Activated T-helper 17 cell treated with anti-CD3 and anti-CD28 coated beads, Interleukin-2, amount 50 U/mL, for 72 hours (primary cell): ENCODE results near the gene TMEM109. TPM values are rescaled to one million over a fixed set of nuclear protein-coding genes. Genes with fewer than 3 reads are reported as not detected.

Experiments
- ATAC-seq: fragments of 150-1000 bp; cut with Tn5 transposase; replicated peaks from 2 replicates; pipeline ENCODE4 v1.10.0; 2021; ENCODE audit warnings: mild to moderate bottlenecking, moderate library complexity
- H3K27ac Mint-ChIP-seq: one replicate; pipeline ENCODE4 v1.8.0; 2022; ENCODE audit warnings: mixed read lengths
- H3K27me3 Mint-ChIP-seq: one replicate; pipeline ENCODE4 v1.8.0; 2022; ENCODE audit warnings: mixed read lengths
- H3K36me3 Mint-ChIP-seq: one replicate; pipeline ENCODE4 v1.8.0; 2022; ENCODE audit warnings: low read depth, mild to moderate bottlenecking, mixed read lengths
- H3K4me1 Mint-ChIP-seq: one replicate; pipeline ENCODE4 v1.8.0; 2022; ENCODE audit warnings: mixed read lengths
- H3K4me3 Mint-ChIP-seq: one replicate; pipeline ENCODE4 v1.8.0; 2022; ENCODE audit warnings: mild to moderate bottlenecking, mixed read lengths
- H3K9me3 Mint-ChIP-seq: one replicate; pipeline ENCODE4 v1.8.0; 2022; ENCODE audit warnings: mixed read lengths
- total RNA-seq, 2 donors: library from RNA; stranded (reverse); gene quantifications; one replicate each; pipeline ENCODE4 v1.2.3, GENCODE V29; 2022

The TMEM109 gene
- total RNA-seq, 2 donors from 2014 or later: 42.8 to 99.7 TPM

- H3K27me3 Mint-ChIP-seq: peaks cover 3% of the 10 kb centered on the region
- H3K9me3 Mint-ChIP-seq: no peaks in the 10 kb centered on the region
- no peak for ATAC-seq
- H3K27ac Mint-ChIP-seq: no peak overlapping the region
- H3K36me3 Mint-ChIP-seq: no peaks in the 10 kb centered on the region
- H3K4me3 Mint-ChIP-seq: no peak overlapping the region
- no peaks in the 10 kb centered on the region for H3K4me1 Mint-ChIP-seq
Measured at GRCh38 chr11:60934124-60934789, 20.3 kb downstream of the TMEM109 start.

- Mint-ChIP-seq H3K36me3 (no peaks in the 10 kb centered on the region), H3K9me3 (no peaks in the 10 kb centered on the region), H3K27me3 (peaks cover 3% of the 10 kb centered on the region), H3K4me1 (no peaks in the 10 kb centered on the region), H3K4me3 (no peak overlapping the region), H3K27ac (no peak overlapping the region)
- no peak for ATAC-seq
Measured at GRCh38 chr11:60934790-60935605, 21.0 kb downstream of the TMEM109 start.

GRCh38 chr11:60935676-60936442, 21.9 kb downstream of the TMEM109 start:
- Mint-ChIP-seq H3K27me3 (peaks cover 3% of the 10 kb centered on the region), H3K9me3 (no peaks in the 10 kb centered on the region), H3K36me3 (no peaks in the 10 kb centered on the region), H3K4me1 (no peaks in the 10 kb centered on the region), H3K4me3 (no peak overlapping the region), H3K27ac (no peak overlapping the region)
- no peak for ATAC-seq

GRCh38 chr11:60936467-60937143, 22.6 kb downstream of the TMEM109 start:
- Mint-ChIP-seq H3K4me3 (no peak overlapping the region), H3K9me3 (no peaks in the 10 kb centered on the region), H3K27me3 (peaks cover 3% of the 10 kb centered on the region), H3K36me3 (no peaks in the 10 kb centered on the region), H3K4me1 (no peaks in the 10 kb centered on the region), H3K27ac (no peak overlapping the region)
- no peak for ATAC-seq

GRCh38 chr11:60937144-60937527, 23.2 kb downstream of the TMEM109 start:
- Mint-ChIP-seq H3K9me3 (no peaks in the 10 kb centered on the region), H3K36me3 (no peaks in the 10 kb centered on the region), H3K27me3 (peaks cover 3% of the 10 kb centered on the region), H3K4me1 (no peaks in the 10 kb centered on the region), H3K27ac (no peak overlapping the region), H3K4me3 (no peak overlapping the region)
- ATAC-seq: no peak

- no peak overlapping the region for H3K4me3 Mint-ChIP-seq
- H3K4me1 Mint-ChIP-seq: no peaks in the 10 kb centered on the region
- H3K27ac Mint-ChIP-seq: no peak overlapping the region
- H3K36me3 Mint-ChIP-seq: no peaks in the 10 kb centered on the region
- H3K27me3 Mint-ChIP-seq: peaks cover 3% of the 10 kb centered on the region
- no peaks in the 10 kb centered on the region for H3K9me3 Mint-ChIP-seq
- ATAC-seq: no peak
Measured at GRCh38 chr11:60937811-60938210, 23.9 kb downstream of the TMEM109 start.

GRCh38 chr11:60938500-60938899, 24.5 kb downstream of the TMEM109 start:
- no peaks in the 10 kb centered on the region for H3K4me1 Mint-ChIP-seq
- H3K36me3 Mint-ChIP-seq: no peaks in the 10 kb centered on the region
- H3K4me3 Mint-ChIP-seq: no peak overlapping the region
- H3K27me3 Mint-ChIP-seq: peaks cover 3% of the 10 kb centered on the region
- ATAC-seq: no peak
- H3K27ac Mint-ChIP-seq: no peak overlapping the region
- no peaks in the 10 kb centered on the region for H3K9me3 Mint-ChIP-seq

GRCh38 chr11:60939301-60939700, 25.3 kb downstream of the TMEM109 start:
- H3K4me1 Mint-ChIP-seq: peaks cover 4% of the 10 kb centered on the region
- peak overlapping the region; percentile 66 for H3K27ac Mint-ChIP-seq
- no peaks in the 10 kb centered on the region for H3K9me3 Mint-ChIP-seq
- no peak for ATAC-seq
- peaks cover 3% of the 10 kb centered on the region for H3K27me3 Mint-ChIP-seq
- H3K36me3 Mint-ChIP-seq: no peaks in the 10 kb centered on the region
- H3K4me3 Mint-ChIP-seq: no peak overlapping the region

GRCh38 chr11:60939855-60940254, 25.9 kb downstream of the TMEM109 start:
- Mint-ChIP-seq H3K27ac (peak overlapping the region; percentile 66), H3K27me3 (peaks cover 3% of the 10 kb centered on the region), H3K36me3 (no peaks in the 10 kb centered on the region), H3K9me3 (no peaks in the 10 kb centered on the region), H3K4me3 (no peak overlapping the region), H3K4me1 (peaks cover 5% of the 10 kb centered on the region)
- peak; percentile 47 for ATAC-seq

GRCh38 chr11:60941371-60942119, 27.6 kb downstream of the TMEM109 start:
- Mint-ChIP-seq H3K4me1 (peaks cover 5% of the 10 kb centered on the region), H3K9me3 (no peaks in the 10 kb centered on the region), H3K4me3 (no peak overlapping the region), H3K27ac (no peak overlapping the region), H3K27me3 (peaks cover 3% of the 10 kb centered on the region), H3K36me3 (no peaks in the 10 kb centered on the region)
- no peak for ATAC-seq

- H3K9me3 Mint-ChIP-seq: no peaks in the 10 kb centered on the region
- peaks cover 3% of the 10 kb centered on the region for H3K27me3 Mint-ChIP-seq
- H3K4me3 Mint-ChIP-seq: no peak overlapping the region
- no peak for ATAC-seq
- H3K27ac Mint-ChIP-seq: no peak overlapping the region
- H3K36me3 Mint-ChIP-seq: no peaks in the 10 kb centered on the region
- peaks cover 5% of the 10 kb centered on the region for H3K4me1 Mint-ChIP-seq
Measured at GRCh38 chr11:60942219-60942618, 28.3 kb downstream of the TMEM109 start.

- Mint-ChIP-seq H3K36me3 (no peaks in the 10 kb centered on the region), H3K27me3 (peaks cover 3% of the 10 kb centered on the region), H3K27ac (no peak overlapping the region), H3K4me3 (no peak overlapping the region), H3K4me1 (peaks cover 5% of the 10 kb centered on the region), H3K9me3 (no peaks in the 10 kb centered on the region)
- ATAC-seq: no peak
Measured at GRCh38 chr11:60942970-60943565, 29.1 kb downstream of the TMEM109 start.

GRCh38 chr11:60944490-60945294, 30.7 kb downstream of the TMEM109 start:
- peaks cover 5% of the 10 kb centered on the region for H3K4me1 Mint-ChIP-seq
- no peak overlapping the region for H3K4me3 Mint-ChIP-seq
- H3K27ac Mint-ChIP-seq: peak overlapping the region; percentile 58
- H3K9me3 Mint-ChIP-seq: no peaks in the 10 kb centered on the region
- no peak for ATAC-seq
- peaks cover 8% of the 10 kb centered on the region for H3K27me3 Mint-ChIP-seq
- no peaks in the 10 kb centered on the region for H3K36me3 Mint-ChIP-seq
